GM23338 (cell line): ENCODE data around the gene CNOT10. TPM values are rescaled to one million over a fixed set of nuclear protein-coding genes. Genes with fewer than 3 reads are reported as not detected.

Experiments used
- ATAC-seq: fragments of 200-7000 bp; cut with Tn5 transposase; 3 replicates; pipeline ENCODE4 v1.9.1; 2020
- DNase-seq: peaks from one replicate; pipeline ENCODE4 v3.0.0-alpha.2; 2015; ENCODE audit warnings: low spot score
- H2AFZ ChIP-seq: fragments of 200-600 bp; sonication (generic); 2 replicates; pipeline ENCODE4 v1.8.0; 2016; ENCODE audit warnings: antibody characterized with exemption, mild to moderate bottlenecking, moderate library complexity
- H3F3A ChIP-seq: fragments of 200-600 bp; sonication (generic); replicated peaks from 2 replicates; pipeline ENCODE4 v1.8.0; 2017; ENCODE audit warnings: antibody characterized with exemption, mixed run types, low read depth
- H3K27ac ChIP-seq: fragments of 200-600 bp; sonication (generic); 2 replicates; pipeline ENCODE4 v1.6.1; 2016; ENCODE audit warnings: low read depth
- H3K27me3 ChIP-seq: fragments of 200-600 bp; sonication (generic); 2 replicates; pipeline ENCODE4 v1.8.0; 2016; ENCODE audit warnings: mild to moderate bottlenecking, mixed run types, moderate library complexity; ENCODE audit not compliant: insufficient read depth
- H3K36me3 ChIP-seq: fragments of 200-600 bp; sonication (generic); 2 replicates; pipeline ENCODE4 v1.8.0; 2016; ENCODE audit warnings: mild to moderate bottlenecking; ENCODE audit not compliant: insufficient read depth
- H3K4me1 ChIP-seq: fragments of 200-600 bp; sonication (generic); 2 replicates; pipeline ENCODE4 v1.8.0; 2016; ENCODE audit warnings: mild to moderate bottlenecking, moderate library complexity; ENCODE audit not compliant: insufficient read depth
- H3K4me2 ChIP-seq: fragments of 200-600 bp; sonication (generic); 2 replicates; pipeline ENCODE4 v1.7.1; 2017; ENCODE audit warnings: mixed run types
- H3K4me3 ChIP-seq: fragments of 200-600 bp; sonication (generic); 2 replicates; pipeline ENCODE4 v1.6.1; 2016; ENCODE audit warnings: mixed run types
- H3K79me2 ChIP-seq: fragments of 200-600 bp; sonication (generic); replicated peaks from 2 replicates; pipeline ENCODE4 v1.8.0; 2017; ENCODE audit warnings: mild to moderate bottlenecking; ENCODE audit not compliant: insufficient read depth
- H3K9me2 ChIP-seq: fragments of 200-600 bp; sonication (generic); 2 replicates; pipeline ENCODE4 v1.8.0; 2017; ENCODE audit not compliant: insufficient read depth
- H4K20me1 ChIP-seq: fragments of 200-600 bp; sonication (generic); replicated peaks from 2 replicates; pipeline ENCODE4 v1.8.0; 2017; ENCODE audit warnings: mild to moderate bottlenecking; ENCODE audit not compliant: insufficient read depth
- H3K27ac Mint-ChIP-seq: 2 replicates; pipeline ENCODE4 v1.8.0; 2020; ENCODE audit warnings: inconsistent platforms, mild to moderate bottlenecking, moderate library complexity, mixed read lengths
- H3K27me3 Mint-ChIP-seq: 3 replicates; pipeline ENCODE4 v1.8.0; 2022; ENCODE audit warnings: low read depth, mild to moderate bottlenecking, moderate library complexity, mixed read lengths, inconsistent platforms; ENCODE audit not compliant: insufficient read depth, poor library complexity
- H3K36me3 Mint-ChIP-seq: 3 replicates; pipeline ENCODE4 v1.8.0; 2021; ENCODE audit warnings: low read depth, mild to moderate bottlenecking, inconsistent platforms, moderate library complexity, mixed read lengths
- H3K4me1 Mint-ChIP-seq: 3 replicates; pipeline ENCODE4 v1.8.0; 2020; ENCODE audit warnings: mild to moderate bottlenecking, inconsistent platforms, mixed read lengths
- H3K4me3 Mint-ChIP-seq: 3 replicates; pipeline ENCODE4 v1.8.0; 2021; ENCODE audit warnings: moderate library complexity, mild to moderate bottlenecking, inconsistent platforms, mixed read lengths
- H3K9me3 Mint-ChIP-seq: 3 replicates; pipeline ENCODE4 v1.8.0; 2020; ENCODE audit warnings: moderate library complexity, mild to moderate bottlenecking, inconsistent platforms, mixed read lengths
- CREB1 ChIP-seq: fragments of 250-450 bp; sonication (Bioruptor Pico); IDR thresholded peaks from 2 replicates; pipeline ENCODE4 v1.5.0; 2020; ENCODE audit warnings: low read depth, mild to moderate bottlenecking, moderate library complexity
- CTCF ChIP-seq, 2 experiments: fragments of 200-600 bp in 1 of 2; sonication (generic) in 1 of 2; conservative IDR thresholded peaks; 2 replicates each; pipeline versions ENCODE4 v1.5.1 to v1.6.1; 2016 to 2017; ENCODE audit warnings: antibody characterized with exemption in 2 of 2, low read depth in 2 of 2, mild to moderate bottlenecking in 2 of 2, moderate library complexity in 1 of 2
- ETS1 ChIP-seq: IDR thresholded peaks from 2 replicates; pipeline ENCODE4 v1.6.1; 2016; ENCODE audit warnings: antibody characterized with exemption
- EZH2phosphoT487 ChIP-seq: fragments of 200-600 bp; sonication (generic); IDR thresholded peaks from one replicate; pipeline ENCODE4 v1.8.1; 2018; ENCODE audit warnings: antibody characterized with exemption; ENCODE audit not compliant: unreplicated experiment
- NANOG ChIP-seq: IDR thresholded peaks from 2 replicates; pipeline ENCODE4 v1.6.1; 2016; ENCODE audit warnings: antibody characterized with exemption, borderline replicate concordance
- ZNF114 ChIP-seq: fragments of 250-450 bp; sonication (Bioruptor Pico); IDR thresholded peaks from 2 replicates; pipeline ENCODE4 v1.5.0; 2020; ENCODE audit warnings: mild to moderate bottlenecking, moderate library complexity
- ZNF462 ChIP-seq: fragments of 250-450 bp; sonication (Bioruptor Pico); IDR thresholded peaks from 2 replicates; pipeline ENCODE4 v1.5.0; 2020; ENCODE audit warnings: mild to moderate bottlenecking, moderate library complexity
- polyA plus RNA-seq: library from polyadenylated mRNA; unstranded; fragments of >200 nt; fragmentation: Nextera tagmentation; extraction: Ambion mirVana; gene quantifications from 2 replicates; pipeline ENCODE4 v1.2.1, GENCODE V29; 2016
- total RNA-seq: library from RNA; depleted of rRNA; stranded (reverse); fragments of >200 nt; shearing (Covaris generic); gene quantifications from 2 replicates; pipeline ENCODE4 v1.2.3, GENCODE V29; 2014
- TF ChIP-seq, protein P1 (sequence below): IDR thresholded peaks from one replicate; pipeline ENCODE4 v1.6.1; 2018; ENCODE audit warnings: antibody characterized with exemption; ENCODE audit not compliant: unreplicated experiment

Gene CNOT10
- total and polyA plus RNA-seq, 2 experiments from 2014 or later: 27.2 to 46.9 TPM

GRCh38 chr3:32660634-32661033 lies 24.4 kb upstream of the CNOT10 start (continued):
- no peak for TF ChIP-seq ETS1

- H3K4me2 ChIP-seq: no peak overlapping the region
- ATAC-seq: no peak
- no peaks in the 10 kb centered on the region for H3K9me2 ChIP-seq
- no peaks in the 10 kb centered on the region for H3F3A ChIP-seq
- no peaks in the 10 kb centered on the region for H3K36me3 ChIP-seq
- no peaks in the 10 kb centered on the region for H3K27me3 ChIP-seq
- DNase-seq: no peak
- Mint-ChIP-seq H3K36me3 (peaks cover 6% of the 10 kb centered on the region; the same call in 2 of the 3 replicates), H3K27me3 (no peaks in the 10 kb centered on the region), H3K9me3 (peaks cover 22% of the 10 kb centered on the region), H3K27ac (no peak overlapping the region), H3K4me3 (no peak overlapping the region), H3K4me1 (no peaks in the 10 kb centered on the region; the same call in 2 of the 3 replicates)
- H4K20me1 ChIP-seq: no peaks in the 10 kb centered on the region
- TF ChIP-seq NANOG (no peak), ZNF462 (no peak), EZH2phosphoT487 (no peak), CREB1 (CRISPR knock-in tag) (no peak), ZNF114 (CRISPR knock-in tag) (no peak), CTCF (conservative IDR thresholded peaks at IDR 0.05; ENCODE audit: low read depth in 2 of 2) (no peak)
- TF ChIP-seq, protein P1, sequence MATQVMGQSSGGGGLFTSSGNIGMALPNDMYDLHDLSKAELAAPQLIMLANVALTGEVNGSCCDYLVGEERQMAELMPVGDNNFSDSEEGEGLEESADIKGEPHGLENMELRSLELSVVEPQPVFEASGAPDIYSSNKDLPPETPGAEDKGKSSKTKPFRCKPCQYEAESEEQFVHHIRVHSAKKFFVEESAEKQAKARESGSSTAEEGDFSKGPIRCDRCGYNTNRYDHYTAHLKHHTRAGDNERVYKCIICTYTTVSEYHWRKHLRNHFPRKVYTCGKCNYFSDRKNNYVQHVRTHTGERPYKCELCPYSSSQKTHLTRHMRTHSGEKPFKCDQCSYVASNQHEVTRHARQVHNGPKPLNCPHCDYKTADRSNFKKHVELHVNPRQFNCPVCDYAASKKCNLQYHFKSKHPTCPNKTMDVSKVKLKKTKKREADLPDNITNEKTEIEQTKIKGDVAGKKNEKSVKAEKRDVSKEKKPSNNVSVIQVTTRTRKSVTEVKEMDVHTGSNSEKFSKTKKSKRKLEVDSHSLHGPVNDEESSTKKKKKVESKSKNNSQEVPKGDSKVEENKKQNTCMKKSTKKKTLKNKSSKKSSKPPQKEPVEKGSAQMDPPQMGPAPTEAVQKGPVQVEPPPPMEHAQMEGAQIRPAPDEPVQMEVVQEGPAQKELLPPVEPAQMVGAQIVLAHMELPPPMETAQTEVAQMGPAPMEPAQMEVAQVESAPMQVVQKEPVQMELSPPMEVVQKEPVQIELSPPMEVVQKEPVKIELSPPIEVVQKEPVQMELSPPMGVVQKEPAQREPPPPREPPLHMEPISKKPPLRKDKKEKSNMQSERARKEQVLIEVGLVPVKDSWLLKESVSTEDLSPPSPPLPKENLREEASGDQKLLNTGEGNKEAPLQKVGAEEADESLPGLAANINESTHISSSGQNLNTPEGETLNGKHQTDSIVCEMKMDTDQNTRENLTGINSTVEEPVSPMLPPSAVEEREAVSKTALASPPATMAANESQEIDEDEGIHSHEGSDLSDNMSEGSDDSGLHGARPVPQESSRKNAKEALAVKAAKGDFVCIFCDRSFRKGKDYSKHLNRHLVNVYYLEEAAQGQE: no peak
- no peak overlapping the region for H2AFZ ChIP-seq
- no peaks in the 10 kb centered on the region for H3K79me2 ChIP-seq
- no peaks in the 10 kb centered on the region for H3K4me1 ChIP-seq
- no peak overlapping the region for H3K27ac ChIP-seq
- no peak overlapping the region for H3K4me3 ChIP-seq
These were observed 22.3 kb upstream of the CNOT10 start for GRCh38 chr3:32662647-32663046.
